GM19438 (cell line): ENCODE results near the gene C14orf132.

Experiments used
- ATAC-seq: cut with Tn5 transposase; IDR thresholded peaks from one replicate; pipeline ENCODE4 v1.9.1; 2021; ENCODE audit warnings: low read depth; ENCODE audit not compliant: unreplicated experiment

The C14orf132 gene

DNA sequence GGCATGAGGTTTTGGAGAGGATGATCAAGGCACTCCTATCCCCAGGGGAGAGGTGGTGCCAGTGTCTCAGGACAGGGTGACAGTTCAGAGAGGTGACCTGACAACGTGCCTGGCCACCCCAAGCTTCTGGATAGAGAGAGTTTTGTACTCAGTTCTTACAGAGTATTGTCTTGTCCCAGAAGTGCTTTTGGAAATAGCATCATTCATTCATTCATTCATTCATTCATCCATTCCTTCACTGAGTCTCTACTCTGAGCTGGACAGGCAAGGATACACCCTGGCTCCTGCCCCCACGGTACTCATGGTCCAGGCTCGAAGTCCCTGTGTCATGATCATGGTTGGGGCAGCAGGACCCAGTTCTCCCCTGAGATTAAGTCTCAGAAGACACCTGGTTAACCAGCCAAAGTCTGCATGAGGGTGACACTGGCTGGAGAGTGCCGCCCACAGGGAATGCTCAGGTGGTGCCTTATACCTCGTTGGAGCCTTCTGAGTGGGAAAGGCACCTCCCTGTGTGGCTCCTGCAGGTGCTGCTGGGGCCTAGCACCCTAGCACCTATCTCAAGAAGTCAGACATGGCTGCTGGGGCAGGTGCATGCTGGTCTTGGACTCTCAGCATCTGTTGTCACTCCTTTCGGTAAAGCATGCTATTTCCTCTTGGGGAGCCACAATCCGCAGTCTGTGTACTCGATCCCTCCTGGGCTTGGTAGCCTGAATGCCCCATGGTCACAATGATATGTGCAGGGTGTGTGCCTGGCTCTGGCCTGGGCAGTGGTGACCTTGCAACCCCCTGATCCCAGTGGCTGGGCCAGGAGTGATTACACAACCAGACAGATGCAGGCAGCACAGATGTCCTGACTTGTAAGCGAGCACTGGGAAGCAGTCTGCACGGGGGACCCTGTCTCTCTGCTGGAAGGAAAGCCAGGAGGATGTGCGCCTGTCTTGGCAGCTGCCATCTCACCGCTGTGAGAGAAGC lies 57.8 kb downstream of the C14orf132 start:
- ATAC-seq = no peak

DNA sequence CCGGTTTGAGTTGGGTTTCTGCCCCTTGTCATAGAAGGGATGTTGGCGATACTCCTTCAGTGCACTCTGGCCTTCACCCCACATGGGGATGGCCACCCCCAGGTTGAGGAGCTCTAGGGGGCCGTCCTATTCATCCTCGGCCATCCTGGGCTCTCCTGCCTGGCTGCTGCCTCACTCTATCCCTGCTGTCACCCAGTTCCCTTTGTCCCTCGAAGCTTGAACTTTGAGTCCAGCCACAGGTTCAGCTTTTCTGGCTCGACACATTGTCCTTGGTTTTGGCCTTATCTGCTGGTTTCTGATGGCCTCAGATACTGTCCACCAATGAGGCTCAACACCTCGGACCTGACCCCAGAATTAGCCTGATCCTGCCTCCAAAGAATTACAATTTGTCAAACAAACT lies 58.6 kb downstream of the C14orf132 start:
- ATAC-seq = no peak

- no peak for ATAC-seq
These were observed 59.3 kb downstream of the C14orf132 start for GRCh38 chr14:96098309-96098998.

GRCh38 chr14:96098999-96099335 lies 59.8 kb downstream of the C14orf132 start:
- no peak for ATAC-seq

DNA sequence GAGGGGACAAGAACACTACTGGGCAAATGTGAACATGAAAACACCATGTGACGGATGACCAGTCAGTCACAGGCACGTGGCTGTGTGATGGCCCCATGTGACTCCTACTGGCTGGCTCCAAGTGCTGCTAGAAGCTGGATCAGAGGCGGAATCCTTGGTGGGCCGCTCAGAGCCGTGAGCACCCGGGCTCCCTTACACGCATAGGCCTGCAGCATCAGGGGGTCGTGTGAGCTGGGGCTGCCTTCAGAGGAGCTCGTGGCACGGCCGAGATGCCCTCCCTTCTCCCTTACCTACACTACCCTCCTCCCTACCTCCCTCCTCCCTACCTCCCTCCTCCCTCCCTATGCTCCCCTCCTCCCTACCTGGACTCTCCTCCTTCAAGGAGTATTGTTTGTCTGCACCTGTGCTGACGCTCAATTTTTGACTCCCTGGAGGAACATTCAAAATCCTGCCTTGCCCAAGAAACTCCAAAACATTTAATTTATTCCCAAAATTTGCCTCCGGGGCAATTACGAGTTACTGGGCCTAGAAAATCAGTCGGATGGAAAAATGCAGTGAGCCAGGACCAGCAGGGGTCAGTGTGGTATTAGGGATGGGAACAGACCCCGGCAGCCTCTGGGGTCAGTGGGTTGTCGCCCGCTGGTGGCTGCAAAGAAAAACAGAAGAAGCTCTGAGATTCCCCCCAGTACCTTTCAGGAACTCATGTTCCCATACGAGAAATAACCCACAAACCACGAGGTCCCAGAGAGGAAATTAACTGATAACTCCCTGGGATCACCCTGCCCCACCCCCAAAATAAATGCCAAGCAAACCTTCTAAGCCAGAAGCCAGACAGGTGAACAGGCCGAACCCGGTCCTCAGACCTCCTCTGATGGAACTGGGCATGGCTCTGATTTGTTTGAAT lies 61.3 kb downstream of the C14orf132 start:
- no peak for ATAC-seq

GRCh38 chr14:96102081-96102856 lies 63.1 kb downstream of the C14orf132 start:
- ATAC-seq = no peak

- ATAC-seq = no peak
These were observed 63.9 kb downstream of the C14orf132 start for GRCh38 chr14:96103075-96103474.

GRCh38 chr14:96103560-96104460 lies 64.6 kb downstream of the C14orf132 start:
- no peak for ATAC-seq

DNA sequence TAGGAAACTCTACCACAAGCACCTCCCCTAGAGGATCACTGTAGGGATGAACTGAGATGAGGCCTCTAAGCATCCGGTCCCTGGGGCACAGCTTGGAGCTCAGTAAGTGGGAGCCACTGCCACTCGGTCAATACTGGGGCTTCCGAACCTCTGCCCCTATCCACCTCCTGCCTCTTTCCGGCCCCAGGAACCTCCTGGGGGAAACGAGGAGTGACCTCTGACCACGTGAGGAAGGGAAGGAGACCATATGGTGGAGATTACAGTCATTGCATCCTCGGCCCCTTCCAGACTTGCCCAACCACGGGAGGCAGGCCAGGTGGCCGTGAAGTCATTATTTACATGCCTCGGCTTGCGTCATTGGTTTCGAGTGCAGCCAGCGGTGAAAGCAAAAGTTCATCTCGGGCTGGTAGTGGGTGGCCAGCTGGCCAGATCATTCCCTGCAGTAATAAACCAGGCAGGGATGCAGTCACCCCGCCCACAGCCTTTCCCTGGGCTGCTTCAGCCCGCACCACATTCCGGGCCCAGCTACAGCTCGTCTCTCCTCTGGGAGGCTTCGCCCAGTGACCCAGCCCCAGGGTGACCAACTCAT lies 65.4 kb downstream of the C14orf132 start:
- no peak for ATAC-seq

GRCh38 chr14:96105089-96105925 lies 66.1 kb downstream of the C14orf132 start:
- ATAC-seq = no peak

- no peak for ATAC-seq
These were observed 66.8 kb downstream of the C14orf132 start for GRCh38 chr14:96105926-96106441.

DNA sequence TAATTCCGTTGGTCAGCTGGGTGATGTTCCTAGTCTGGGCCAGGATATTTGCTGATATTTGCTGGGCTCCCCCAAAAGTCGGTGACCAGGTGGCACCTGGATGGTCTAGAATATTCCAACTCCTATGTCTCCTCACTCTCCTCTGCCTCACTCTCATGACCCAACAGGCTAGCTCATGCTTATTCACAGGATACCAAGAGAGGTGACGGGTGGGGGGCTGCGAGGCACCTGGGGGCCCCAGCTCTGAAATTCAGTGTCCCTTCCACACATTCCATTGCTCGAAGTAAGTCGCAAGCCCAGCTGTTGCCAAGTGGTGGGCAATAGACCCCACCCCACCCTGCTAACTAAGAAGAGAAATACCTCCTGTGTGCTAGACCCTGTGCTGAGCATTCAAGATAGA lies 67.7 kb downstream of the C14orf132 start:
- ATAC-seq = no peak

GRCh38 chr14:96108061-96108795 lies 69.1 kb downstream of the C14orf132 start:
- no peak for ATAC-seq

- ATAC-seq = no peak
These were observed 69.7 kb downstream of the C14orf132 start for GRCh38 chr14:96108911-96109310.

- no peak for ATAC-seq
These were observed 70.6 kb downstream of the C14orf132 start for GRCh38 chr14:96109596-96110355.

- no peak for ATAC-seq
These were observed 72.9 kb downstream of the C14orf132 start for GRCh38 chr14:96112032-96112431.
